ENCODE data around the gene CD300LG.

Gene CD300LG

GRCh38 chr17:43848601-43849000 lies 1.6 kb downstream of the CD300LG start:
- no peak overlapping the region for H3K4me3 ChIP-seq (ENCODE audit: low read depth, low read length)
- DNase-seq (ENCODE audit: low read depth), result no peak
- TF ChIP-seq CTCF (IDR thresholded peaks at IDR 0.05; ENCODE audit: insufficient read depth, low read depth, low read length, missing control alignments), result no peak

- no peak for TF ChIP-seq CTCF (IDR thresholded peaks at IDR 0.05; ENCODE audit: insufficient read depth, low read depth, low read length, missing control alignments)
- no peak overlapping the region for H3K4me3 ChIP-seq (ENCODE audit: low read depth, low read length)
- no peak for DNase-seq (ENCODE audit: low read depth)
Observed at GRCh38 chr17:43849116-43849515, 2.1 kb downstream of the CD300LG start.

GRCh38 chr17:43852571-43852970 lies 5.6 kb downstream of the CD300LG start:
- no peak for DNase-seq (ENCODE audit: low read depth)
- no peak for TF ChIP-seq CTCF (IDR thresholded peaks at IDR 0.05; ENCODE audit: insufficient read depth, low read depth, low read length, missing control alignments)
- H3K4me3 ChIP-seq (ENCODE audit: low read depth, low read length), result no peak overlapping the region

GRCh38 chr17:43853546-43853945 lies 6.6 kb downstream of the CD300LG start:
- no peak for TF ChIP-seq CTCF (IDR thresholded peaks at IDR 0.05; ENCODE audit: insufficient read depth, low read depth, low read length, missing control alignments)
- H3K4me3 ChIP-seq (ENCODE audit: low read depth, low read length), result no peak overlapping the region
- no peak for DNase-seq (ENCODE audit: low read depth)

DNA sequence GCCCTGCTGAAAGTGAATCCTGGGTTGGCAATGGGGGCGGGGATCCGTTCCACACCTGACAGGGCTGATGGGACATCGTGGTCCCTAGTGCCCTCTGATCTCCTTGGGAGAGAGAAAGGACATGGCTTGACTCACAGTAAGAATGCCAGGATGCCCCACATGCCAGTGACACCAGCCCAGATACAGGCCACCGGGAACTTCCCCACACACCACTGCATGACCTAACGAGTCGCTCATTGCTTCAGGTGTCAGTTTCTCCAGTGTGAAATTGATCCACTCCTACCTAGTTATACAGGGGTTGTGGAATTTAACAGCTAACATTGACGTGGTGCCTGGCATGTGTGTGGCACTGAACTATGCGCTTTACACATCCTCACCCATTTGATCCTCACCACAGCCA lies 7.5 kb downstream of the CD300LG start:
- TF ChIP-seq CTCF (IDR thresholded peaks at IDR 0.05; ENCODE audit: insufficient read depth, low read depth, low read length, missing control alignments), result no peak
- H3K4me3 ChIP-seq (ENCODE audit: low read depth, low read length), result no peak overlapping the region
- DNase-seq (ENCODE audit: low read depth), result no peak

DNA sequence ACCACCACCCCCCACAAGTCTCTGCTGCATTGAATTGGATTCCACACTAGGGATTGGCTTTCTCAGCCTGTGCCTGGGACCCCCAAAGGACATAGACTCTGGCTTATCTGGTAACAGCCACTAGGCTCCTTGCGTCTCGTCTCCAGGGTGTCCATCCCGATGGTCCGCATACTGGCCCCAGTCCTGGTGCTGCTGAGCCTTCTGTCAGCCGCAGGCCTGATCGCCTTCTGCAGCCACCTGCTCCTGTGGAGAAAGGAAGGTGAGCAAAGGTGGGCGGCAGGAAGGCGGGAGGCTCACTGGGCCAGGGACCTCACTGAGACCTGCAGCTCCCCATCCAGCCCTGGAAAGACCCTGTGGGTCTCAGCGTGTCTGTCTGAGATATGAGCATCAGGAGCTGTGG lies 8.1 kb downstream of the CD300LG start:
- DNase-seq (ENCODE audit: low read depth), result no peak
- no peak for TF ChIP-seq CTCF (IDR thresholded peaks at IDR 0.05; ENCODE audit: insufficient read depth, low read depth, low read length, missing control alignments)
- H3K4me3 ChIP-seq (ENCODE audit: low read depth, low read length), result no peak overlapping the region

GRCh38 chr17:43856141-43856540 lies 9.2 kb downstream of the CD300LG start:
- no peak overlapping the region for H3K4me3 ChIP-seq (ENCODE audit: low read depth, low read length)
- TF ChIP-seq CTCF (IDR thresholded peaks at IDR 0.05; ENCODE audit: insufficient read depth, low read depth, low read length, missing control alignments), result no peak
- DNase-seq (ENCODE audit: low read depth), result no peak
